KMS-11 (cell line): ENCODE measurements around the gene GPR176.

ENCODE experiments used
- H2AFZ ChIP-seq: fragments of 200-600 bp; sonication (generic); 2 replicates; pipeline ENCODE4 v1.6.1; 2016; ENCODE audit warnings: antibody characterized with exemption, mixed run types, low read depth
- H3K27ac ChIP-seq: fragments of 200-600 bp; sonication (generic); 2 replicates; pipeline ENCODE4 v1.6.1; 2016; ENCODE audit warnings: mild to moderate bottlenecking, mixed run types
- H3K27me3 ChIP-seq: fragments of 200-600 bp; sonication (generic); 2 replicates; pipeline ENCODE4 v1.6.1; 2017; ENCODE audit warnings: mild to moderate bottlenecking, low read depth, mixed run types, moderate library complexity; ENCODE audit not compliant: insufficient read depth
- H3K36me3 ChIP-seq: fragments of 200-600 bp; sonication (generic); 2 replicates; pipeline ENCODE4 v1.6.1; 2017; ENCODE audit warnings: mild to moderate bottlenecking, mixed run types; ENCODE audit not compliant: insufficient read depth
- H3K4me1 ChIP-seq: fragments of 200-600 bp; sonication (generic); 2 replicates; pipeline ENCODE4 v1.6.1; 2016; ENCODE audit warnings: mild to moderate bottlenecking, low read depth, mixed run types; ENCODE audit not compliant: poor library complexity, severe bottlenecking
- H3K4me2 ChIP-seq: fragments of 200-600 bp; sonication (generic); 2 replicates; pipeline ENCODE4 v1.7.0; 2016; ENCODE audit warnings: mild to moderate bottlenecking, mixed run types
- H3K4me3 ChIP-seq: fragments of 200-600 bp; sonication (generic); IDR thresholded peaks from 2 replicates; pipeline ENCODE4 v1.6.1; 2017; ENCODE audit warnings: low read depth, low read length, mixed read lengths; ENCODE audit not compliant: insufficient read depth
- H3K79me2 ChIP-seq: fragments of 200-600 bp; sonication (generic); 2 replicates; pipeline ENCODE4 v1.6.1; 2016; ENCODE audit warnings: low read depth, mixed run types; ENCODE audit not compliant: insufficient read depth
- H3K9ac ChIP-seq: fragments of 200-600 bp; sonication (generic); 2 replicates; pipeline ENCODE4 v1.6.1; 2016; ENCODE audit warnings: mild to moderate bottlenecking, mixed run types
- H4K20me1 ChIP-seq: fragments of 200-600 bp; sonication (generic); 2 replicates; pipeline ENCODE4 v1.6.1; 2016; ENCODE audit warnings: mild to moderate bottlenecking, mixed run types; ENCODE audit not compliant: insufficient read depth
- TF ChIP-seq, protein P1 (sequence below): fragments of 200-600 bp; sonication (generic); conservative IDR thresholded peaks from 2 replicates; pipeline ENCODE4 v1.6.1; 2017; ENCODE audit warnings: low read depth, mild to moderate bottlenecking, antibody characterized with exemption, low read length, moderate library complexity, mixed read lengths

Gene GPR176

DNA sequence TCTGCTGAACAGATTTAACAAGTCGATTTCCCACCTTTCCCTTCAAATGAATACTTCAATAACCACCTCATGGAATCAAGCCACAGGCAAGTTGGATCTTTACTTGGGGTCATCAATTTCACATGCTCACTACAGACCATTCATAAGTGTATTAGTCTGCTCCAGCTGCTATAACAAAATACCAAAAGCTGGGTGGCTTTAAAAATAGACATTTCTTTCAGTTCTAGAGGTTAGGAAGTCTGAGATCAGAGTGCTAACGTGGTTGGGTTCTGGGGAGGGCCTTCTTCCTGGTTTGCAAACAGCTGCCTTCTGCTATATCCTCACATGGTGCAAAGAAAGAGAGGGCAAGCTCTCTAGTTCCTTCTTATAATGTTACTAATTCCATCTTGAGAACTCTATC is 5.1 kb downstream of the GPR176 start:
- Histone ChIP-seq H3K27ac (no peak overlapping the region), H3K9ac (no peak overlapping the region), H3K27me3 (no peaks in the 10 kb centered on the region), H3K4me1 (peaks cover 10% of the 10 kb centered on the region), H2AFZ (no peak overlapping the region), H3K79me2 (no peaks in the 10 kb centered on the region), H3K36me3 (no peaks in the 10 kb centered on the region), H3K4me2 (no peak overlapping the region), H4K20me1 (no peaks in the 10 kb centered on the region), H3K4me3 (no peak overlapping the region)
- TF ChIP-seq, protein P1, sequence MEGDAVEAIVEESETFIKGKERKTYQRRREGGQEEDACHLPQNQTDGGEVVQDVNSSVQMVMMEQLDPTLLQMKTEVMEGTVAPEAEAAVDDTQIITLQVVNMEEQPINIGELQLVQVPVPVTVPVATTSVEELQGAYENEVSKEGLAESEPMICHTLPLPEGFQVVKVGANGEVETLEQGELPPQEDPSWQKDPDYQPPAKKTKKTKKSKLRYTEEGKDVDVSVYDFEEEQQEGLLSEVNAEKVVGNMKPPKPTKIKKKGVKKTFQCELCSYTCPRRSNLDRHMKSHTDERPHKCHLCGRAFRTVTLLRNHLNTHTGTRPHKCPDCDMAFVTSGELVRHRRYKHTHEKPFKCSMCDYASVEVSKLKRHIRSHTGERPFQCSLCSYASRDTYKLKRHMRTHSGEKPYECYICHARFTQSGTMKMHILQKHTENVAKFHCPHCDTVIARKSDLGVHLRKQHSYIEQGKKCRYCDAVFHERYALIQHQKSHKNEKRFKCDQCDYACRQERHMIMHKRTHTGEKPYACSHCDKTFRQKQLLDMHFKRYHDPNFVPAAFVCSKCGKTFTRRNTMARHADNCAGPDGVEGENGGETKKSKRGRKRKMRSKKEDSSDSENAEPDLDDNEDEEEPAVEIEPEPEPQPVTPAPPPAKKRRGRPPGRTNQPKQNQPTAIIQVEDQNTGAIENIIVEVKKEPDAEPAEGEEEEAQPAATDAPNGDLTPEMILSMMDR: no peak

- no peaks in the 10 kb centered on the region for H3K4me1 ChIP-seq
- no peaks in the 10 kb centered on the region for H4K20me1 ChIP-seq
- H3K4me2 ChIP-seq: no peak overlapping the region
- H3K9ac ChIP-seq: no peak overlapping the region
- H3K79me2 ChIP-seq: no peaks in the 10 kb centered on the region
- no peaks in the 10 kb centered on the region for H3K27me3 ChIP-seq
- H3K4me3 ChIP-seq: no peak overlapping the region
- H2AFZ ChIP-seq: no peak overlapping the region
- TF ChIP-seq, protein P1: no peak
- no peak overlapping the region for H3K27ac ChIP-seq
- H3K36me3 ChIP-seq: no peaks in the 10 kb centered on the region
Observed at GRCh38 chr15:39909007-39909406, 11.1 kb downstream of the GPR176 start.

GRCh38 chr15:39908186-39908585 is 11.9 kb downstream of the GPR176 start:
- no peak overlapping the region for H2AFZ ChIP-seq
- TF ChIP-seq, protein P1: no peak
- H3K27me3 ChIP-seq: no peaks in the 10 kb centered on the region
- H3K27ac ChIP-seq: no peak overlapping the region
- no peaks in the 10 kb centered on the region for H3K36me3 ChIP-seq
- no peaks in the 10 kb centered on the region for H3K79me2 ChIP-seq
- H3K9ac ChIP-seq: no peak overlapping the region
- H3K4me1 ChIP-seq: no peaks in the 10 kb centered on the region
- H3K4me3 ChIP-seq: no peak overlapping the region
- H4K20me1 ChIP-seq: no peaks in the 10 kb centered on the region
- H3K4me2 ChIP-seq: no peak overlapping the region

DNA sequence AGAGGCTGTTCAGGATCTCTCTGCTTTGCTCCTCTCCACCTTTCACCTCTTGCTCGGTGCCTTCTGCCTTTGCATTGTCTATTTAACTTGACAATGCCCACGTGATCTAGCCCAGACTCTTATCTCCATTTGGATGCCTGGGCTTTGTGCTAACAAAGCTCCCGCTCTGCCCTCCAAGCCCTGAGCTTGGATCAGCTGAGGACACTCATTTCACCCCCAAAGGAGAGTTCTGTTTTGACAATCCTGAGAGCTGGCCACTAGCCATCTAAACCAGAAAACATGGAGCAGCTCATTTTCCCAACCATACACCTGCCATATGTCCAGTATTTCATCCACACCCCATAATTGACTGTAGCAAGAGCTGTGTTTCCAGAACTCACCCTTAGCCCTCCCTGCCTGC is 12.8 kb downstream of the GPR176 start:
- no peak overlapping the region for H3K9ac ChIP-seq
- no peaks in the 10 kb centered on the region for H3K79me2 ChIP-seq
- no peaks in the 10 kb centered on the region for H4K20me1 ChIP-seq
- TF ChIP-seq, protein P1: no peak
- no peak overlapping the region for H3K27ac ChIP-seq
- no peaks in the 10 kb centered on the region for H3K4me1 ChIP-seq
- no peak overlapping the region for H3K4me2 ChIP-seq
- no peaks in the 10 kb centered on the region for H3K36me3 ChIP-seq
- H2AFZ ChIP-seq: no peak overlapping the region
- H3K4me3 ChIP-seq: no peak overlapping the region
- no peaks in the 10 kb centered on the region for H3K27me3 ChIP-seq
